Left ventricle myocardium superior (tissue), 1 donor: ENCODE results near the gene BTBD19. TPM values are rescaled to one million over a fixed set of nuclear protein-coding genes. Genes with fewer than 3 reads are reported as not detected.
"Not testable (repeated sequence)": the region's sequence is repeated elsewhere in the genome, so short reads cannot be mapped to it uniquely, and the experiment has no call there.

ENCODE experiments used
- ATAC-seq: fragments of 200-7000 bp; cut with Tn5 transposase; one replicate; pipeline ENCODE4 v1.9.1; 2020; ENCODE audit warnings: mild to moderate bottlenecking, moderate library complexity
- DNase-seq: peaks from one replicate; pipeline ENCODE4 v3.0.0-alpha.2; 2020
- intact Hi-C: fragments of 100-400 bp; cut with micrococcal nuclease; formaldehyde crosslinking; loops from one replicate; pipeline ENCODE4 v1.11.0; 2022
- total RNA-seq: library from RNA; stranded (reverse); fragmentation: NEBNext Ultra II Directional; extraction: Animal tissue kit (Norgen Biotek cat#: 25700); gene quantifications from one replicate; pipeline ENCODE4 v1.2.1, GENCODE V29; 2021
- donor health status: DM: no; HTN: yes; CAD: no; lungs with severe emphysema.

BTBD19 gene
- total RNA-seq, 1 donor from 2014 or later: 2.5 TPM

GRCh38 chr1:44786138-44786840, 22.0 kb upstream of the BTBD19 start:
- DNase-seq (peak; percentile 79), ATAC-seq (peak; percentile 73)
- intact Hi-C loops: no loop called here

- intact Hi-C loops: no loop called here
- no peak for DNase-seq
- ATAC-seq: no peak
These were observed 21.4 kb upstream of the BTBD19 start for GRCh38 chr1:44786841-44787426.

GRCh38 chr1:44787506-44787905, 20.8 kb upstream of the BTBD19 start:
- DNase-seq (no peak), ATAC-seq (no peak)
- intact Hi-C loops: no loop called here

- intact Hi-C loops: no loop called here
- no peak for DNase-seq
- no peak for ATAC-seq
These were observed 20.0 kb upstream of the BTBD19 start, which contains the start of gene BEST4 for GRCh38 chr1:44788120-44788860. BEST4 (minus strand) TSS chr1:44788170; CDS start chr1:44787705, 465 bp downstream.

GRCh38 chr1:44790968-44791801, 17.1 kb upstream of the BTBD19 start:
- intact Hi-C loops: no loop called here
- ATAC-seq: no peak
- DNase-seq: no peak

GRCh38 chr1:44792736-44793502, 15.4 kb upstream of the BTBD19 start:
- ATAC-seq: no peak
- DNase-seq: no peak
- intact Hi-C loops: no loop called here

GRCh38 chr1:44797886-44798285, 10.4 kb upstream of the BTBD19 start:
- ATAC-seq, intact Hi-C loops, DNase-seq: not testable (repeated sequence)

- DNase-seq (no peak), ATAC-seq (no peak)
- intact Hi-C loops: no loop called here
These were observed 9.6 kb upstream of the BTBD19 start for GRCh38 chr1:44798481-44799365.

- ATAC-seq: peak; percentile 96
- peak; percentile 97 for DNase-seq
- intact Hi-C loops: no loop called here
These were observed 8.3 kb upstream of the BTBD19 start, which contains the start of gene PLK3 for GRCh38 chr1:44799770-44800584. PLK3 (plus strand) TSS chr1:44800377; CDS start chr1:44800464, 87 bp downstream.

GRCh38 chr1:44801491-44802305, 6.6 kb upstream of the BTBD19 start:
- DNase-seq: no peak
- intact Hi-C loops: no loop called here
- ATAC-seq: no peak

- DNase-seq: no peak
- intact Hi-C loops: no loop called here
- ATAC-seq: no peak
These were observed 5.8 kb upstream of the BTBD19 start for GRCh38 chr1:44802306-44803061.

GRCh38 chr1:44803062-44803311, 5.3 kb upstream of the BTBD19 start:
- DNase-seq: no peak
- intact Hi-C loops: no loop called here
- ATAC-seq: no peak

GRCh38 chr1:44803312-44804095, 4.8 kb upstream of the BTBD19 start:
- ATAC-seq (no peak), DNase-seq (no peak)
- intact Hi-C loops: no loop called here

- ATAC-seq (no peak), DNase-seq (no peak)
- intact Hi-C loops: no loop called here
These were observed 2.9 kb upstream of the BTBD19 start for GRCh38 chr1:44805311-44806024.
